NCI-H2029 treated with DMSO at 0.1 percent for 48 hours (cell line): ENCODE results near the gene CAMTA1.

ENCODE experiments used
- DNase-seq: peaks from one replicate; lab custom pipeline; 2025; lab: John Stamatoyannopoulos, UW

Gene CAMTA1

GRCh38 chr1:7616076-7616832 lies 831.0 kb downstream of the CAMTA1 start:
- DNase-seq: no peak

DNA sequence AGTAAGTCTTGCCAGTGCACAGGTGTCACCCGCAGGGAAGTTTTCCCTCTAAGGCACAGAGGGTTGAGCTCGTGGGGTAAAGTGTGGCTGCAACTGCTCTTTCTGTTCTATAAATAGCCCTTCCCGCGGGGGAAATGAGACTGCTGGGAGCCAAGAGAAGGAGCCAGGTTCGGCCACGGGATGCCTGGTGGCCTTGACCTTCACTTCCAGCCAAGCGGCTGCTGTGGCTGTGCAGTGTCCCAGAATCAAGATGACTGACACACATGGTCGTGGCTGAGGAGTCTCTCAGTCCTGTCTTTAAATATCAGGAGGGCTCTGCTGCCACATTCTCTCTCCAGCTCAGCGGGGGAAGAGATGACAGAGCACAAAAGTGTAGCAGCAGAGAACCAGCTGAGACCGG lies 831.7 kb downstream of the CAMTA1 start:
- no peak for DNase-seq

DNA sequence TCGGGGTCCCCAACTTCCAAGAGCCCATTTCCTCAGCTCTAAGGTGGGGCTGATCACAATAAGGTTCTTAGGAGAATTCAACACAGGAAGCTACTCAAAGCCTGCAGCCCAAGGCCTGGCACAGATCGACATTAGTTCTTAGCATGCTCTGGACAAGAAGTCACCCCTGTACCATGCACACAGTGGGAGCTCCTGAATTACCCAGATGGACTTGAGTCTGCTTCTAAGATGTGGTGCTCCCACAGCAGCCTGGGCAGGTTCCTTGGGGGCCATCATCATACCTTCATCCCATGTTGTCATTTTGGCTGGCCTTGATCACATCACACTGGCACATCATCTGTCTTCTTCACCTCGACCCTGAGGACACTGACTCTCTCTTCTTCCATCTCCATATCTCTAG lies 832.6 kb downstream of the CAMTA1 start:
- DNase-seq: no peak

GRCh38 chr1:7620196-7620595 lies 834.9 kb downstream of the CAMTA1 start:
- DNase-seq: no peak

DNA sequence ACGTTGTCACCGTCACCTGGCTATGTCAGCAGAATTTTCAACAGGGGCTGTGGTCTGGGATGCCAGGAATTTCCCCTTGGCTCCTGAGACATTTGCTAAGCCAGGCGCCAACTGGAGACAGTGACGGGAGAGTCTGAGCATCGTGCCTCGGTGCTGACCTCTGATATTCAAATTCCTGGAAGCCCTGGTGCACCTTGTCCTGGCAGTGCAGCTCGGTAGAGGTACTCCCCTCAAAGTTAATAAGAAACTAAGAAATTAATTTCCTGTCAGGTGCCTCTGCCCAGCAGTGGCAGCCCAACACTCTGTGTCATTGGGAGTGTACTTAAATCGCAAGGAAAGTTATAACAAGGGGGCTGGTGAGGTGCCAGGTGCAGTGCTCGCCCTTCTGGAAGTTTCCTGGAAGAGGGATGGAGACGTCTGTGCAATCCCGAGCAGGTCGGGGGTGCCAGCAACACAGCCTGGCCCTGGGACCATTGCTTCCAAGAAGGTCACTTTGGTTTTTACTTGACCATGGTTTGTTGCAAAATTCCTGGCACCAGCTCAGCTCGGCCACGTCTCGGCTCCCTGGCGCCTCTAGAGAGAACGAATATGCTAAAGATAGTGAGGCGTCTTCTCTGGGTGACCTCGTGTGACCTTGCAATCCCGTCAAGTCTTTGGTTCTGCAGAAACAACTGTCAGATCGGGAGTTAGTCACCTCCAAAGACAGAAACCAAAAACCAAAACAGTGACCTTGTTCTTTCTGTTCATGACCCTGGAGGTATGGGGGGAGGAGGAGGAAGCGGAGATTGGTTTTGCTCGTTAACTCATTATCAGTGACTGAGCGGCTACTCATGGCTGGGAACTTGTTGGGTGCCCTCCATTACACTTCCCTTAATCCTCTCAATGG lies 836.3 kb downstream of the CAMTA1 start:
- DNase-seq: no peak

DNA sequence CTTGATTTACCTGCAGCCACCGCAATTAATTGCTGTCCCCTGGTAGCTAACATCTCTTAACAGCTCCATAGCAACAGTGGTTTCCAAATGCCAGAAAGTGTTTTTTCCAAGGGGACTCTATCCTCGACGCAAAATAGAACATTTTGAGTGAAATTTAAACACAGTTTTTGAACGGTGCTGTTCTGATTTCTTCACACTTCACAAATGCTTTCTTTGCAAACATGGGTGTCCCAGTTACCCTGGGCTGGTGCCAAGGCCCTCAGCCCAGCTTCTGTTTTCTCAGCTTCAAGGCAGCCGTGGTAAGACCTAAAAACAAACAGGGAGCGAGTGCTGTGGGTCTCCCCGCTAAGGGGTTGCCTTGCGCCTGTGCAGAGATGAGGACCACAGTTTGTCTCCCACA lies 838.6 kb downstream of the CAMTA1 start:
- no peak for DNase-seq

- no peak for DNase-seq
Observed at GRCh38 chr1:7624791-7625355, 839.6 kb downstream of the CAMTA1 start.

DNA sequence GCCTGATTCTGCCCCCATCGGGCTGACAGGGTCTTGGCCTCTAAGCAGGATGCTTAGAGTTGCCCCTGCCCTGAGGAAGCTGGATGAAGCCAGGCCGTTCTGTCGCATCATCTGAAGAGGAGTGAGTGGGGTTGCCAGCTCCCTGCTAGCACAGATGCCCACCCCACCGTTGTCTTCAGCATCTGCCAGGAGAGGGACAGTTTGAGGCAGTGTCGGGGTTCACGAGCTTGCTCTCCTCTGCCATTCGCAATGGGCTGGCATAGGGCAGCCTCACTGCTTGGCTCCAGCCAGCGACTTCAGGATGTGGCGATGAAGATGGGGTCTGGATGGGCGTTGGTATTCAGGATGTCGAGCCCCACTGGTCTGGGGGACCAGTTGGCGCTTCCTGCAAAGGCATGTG lies 840.1 kb downstream of the CAMTA1 start:
- no peak for DNase-seq

- DNase-seq: no peak
Observed at GRCh38 chr1:7628273-7628672, 843.0 kb downstream of the CAMTA1 start.

DNA sequence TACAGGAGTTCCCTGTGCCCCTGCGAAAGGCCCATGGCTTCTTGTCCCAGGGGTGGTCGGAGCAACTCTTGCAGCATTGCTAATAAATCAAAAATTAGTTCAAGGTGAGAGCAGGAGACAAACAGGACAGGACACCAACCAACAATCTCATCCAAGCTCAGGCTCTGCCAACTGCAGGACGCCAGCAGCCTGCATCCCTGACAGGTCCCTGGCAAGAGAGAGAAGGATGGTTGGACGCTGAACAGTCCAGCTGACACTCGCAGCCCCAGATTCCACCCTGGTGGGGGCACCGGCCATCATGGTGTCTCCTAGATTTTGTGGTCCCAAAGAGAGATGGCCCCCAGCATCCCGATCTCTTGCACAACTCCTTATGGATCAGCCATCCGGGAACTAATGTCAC lies 843.8 kb downstream of the CAMTA1 start:
- DNase-seq: no peak

DNA sequence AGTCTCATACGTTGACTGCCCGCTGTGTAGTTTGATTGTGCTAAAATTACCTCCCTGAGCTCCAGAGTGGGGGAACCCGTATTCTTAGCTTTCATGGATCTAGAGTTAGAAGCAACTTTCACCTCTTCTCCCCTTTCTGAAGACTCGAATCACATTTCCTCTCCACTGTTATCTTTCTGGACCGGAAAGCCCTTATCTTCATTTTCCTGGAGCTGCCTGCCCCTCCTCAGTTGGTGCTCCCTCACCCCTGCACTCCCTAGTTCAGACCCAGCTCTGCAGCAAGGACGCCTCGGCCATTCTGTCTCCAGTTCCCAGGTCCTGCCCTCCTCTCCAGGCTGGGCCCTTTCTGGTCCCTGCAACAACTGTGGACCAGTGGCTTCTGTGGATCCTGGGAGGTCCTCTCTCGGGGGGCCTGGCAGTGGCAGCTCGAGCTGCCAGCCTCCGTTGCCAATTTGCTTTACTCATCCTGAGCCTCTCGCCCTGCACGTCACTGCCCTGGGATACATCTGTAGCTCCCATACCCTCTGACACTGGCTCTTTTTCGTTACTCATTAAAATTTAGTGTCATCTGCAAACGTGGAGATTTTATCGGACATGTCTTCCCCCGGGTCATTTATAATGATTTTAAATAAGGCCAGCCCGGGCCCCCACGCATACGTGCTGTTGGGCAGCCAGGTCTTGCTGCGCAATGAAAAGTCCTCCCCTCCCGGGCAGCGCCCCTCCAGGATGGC lies 844.4 kb downstream of the CAMTA1 start:
- DNase-seq: no peak

DNA sequence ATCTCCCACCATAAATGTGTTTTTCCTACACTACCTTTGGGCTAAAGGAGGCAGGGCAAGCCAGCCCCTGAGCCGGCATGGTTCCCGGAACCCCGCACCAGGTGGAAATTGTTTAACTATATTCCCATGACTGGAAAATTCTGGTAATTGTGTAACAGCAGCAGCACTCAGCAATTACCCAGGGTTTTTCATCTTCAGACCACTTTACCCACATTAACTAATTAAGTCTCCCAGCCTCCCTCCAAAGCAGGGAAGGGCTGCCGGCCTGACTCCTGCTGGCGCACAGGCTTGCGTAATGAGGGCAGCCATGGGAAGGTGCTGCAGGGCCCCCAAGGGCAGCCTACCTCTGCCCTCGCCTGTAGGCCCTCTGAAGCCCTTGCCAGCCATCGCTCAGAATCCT lies 845.1 kb downstream of the CAMTA1 start:
- DNase-seq: no peak

GRCh38 chr1:7632176-7632575 lies 846.9 kb downstream of the CAMTA1 start:
- no peak for DNase-seq

GRCh38 chr1:7632681-7633080 lies 847.4 kb downstream of the CAMTA1 start:
- no peak for DNase-seq

DNA sequence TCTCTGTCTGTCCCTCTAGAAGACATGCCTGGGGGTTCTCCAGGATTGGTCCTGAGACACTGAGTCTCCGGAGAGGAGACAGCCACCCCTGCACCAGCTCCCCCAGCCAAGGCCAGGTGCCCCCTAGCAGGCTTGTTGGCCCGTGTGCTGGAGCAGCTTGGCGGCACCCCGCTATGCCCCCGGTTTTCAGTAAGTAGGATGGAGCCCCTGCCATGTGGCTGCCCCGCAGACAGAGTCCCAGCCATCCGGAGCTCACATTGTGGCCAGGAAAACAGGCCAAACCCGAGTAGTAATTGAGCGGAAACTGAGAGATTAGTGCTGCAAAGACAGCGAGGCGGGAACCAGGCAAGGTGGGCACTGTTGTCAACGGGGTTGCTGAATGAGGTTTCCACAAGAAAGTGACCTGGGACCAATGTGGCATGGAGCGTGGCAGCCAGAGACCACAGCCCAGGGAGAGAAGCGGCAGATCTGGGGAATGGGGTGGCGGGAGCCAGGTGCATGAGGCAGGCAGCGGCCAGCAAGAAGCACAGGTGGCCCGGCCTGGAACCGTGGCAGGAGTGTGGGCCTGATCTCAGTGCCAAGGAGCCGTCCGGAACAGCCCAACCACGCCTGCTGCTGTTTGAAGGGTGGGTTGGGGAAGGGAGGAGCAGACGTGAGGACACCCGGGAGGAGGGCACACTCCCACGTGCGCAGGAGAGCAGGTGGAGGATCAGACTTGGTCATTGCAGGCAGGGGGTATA lies 848.4 kb downstream of the CAMTA1 start:
- no peak for DNase-seq

- no peak for DNase-seq
Observed at GRCh38 chr1:7634546-7635240, 849.4 kb downstream of the CAMTA1 start.

- no peak for DNase-seq
Observed at GRCh38 chr1:7636795-7637526, 851.7 kb downstream of the CAMTA1 start.

DNA sequence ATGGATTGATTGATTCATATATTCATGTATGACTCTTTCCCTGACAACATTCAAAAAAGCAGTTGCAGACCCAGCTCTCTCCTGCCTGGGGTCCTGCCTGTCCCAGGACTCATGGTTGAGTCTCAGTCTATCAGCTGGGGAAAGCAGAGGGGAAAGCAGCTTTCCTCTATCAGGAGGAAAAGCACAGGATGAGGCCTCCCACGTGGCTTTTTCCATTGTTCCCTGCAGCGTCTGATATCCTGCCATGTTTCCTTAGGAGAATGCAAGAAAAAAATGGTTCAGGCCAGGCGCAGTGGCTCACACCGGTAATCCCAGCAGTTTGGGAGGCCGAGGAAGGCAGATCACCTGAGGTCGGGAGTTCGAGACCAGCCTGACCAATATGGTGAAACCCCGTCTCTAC lies 852.8 kb downstream of the CAMTA1 start:
- DNase-seq: no peak

DNA sequence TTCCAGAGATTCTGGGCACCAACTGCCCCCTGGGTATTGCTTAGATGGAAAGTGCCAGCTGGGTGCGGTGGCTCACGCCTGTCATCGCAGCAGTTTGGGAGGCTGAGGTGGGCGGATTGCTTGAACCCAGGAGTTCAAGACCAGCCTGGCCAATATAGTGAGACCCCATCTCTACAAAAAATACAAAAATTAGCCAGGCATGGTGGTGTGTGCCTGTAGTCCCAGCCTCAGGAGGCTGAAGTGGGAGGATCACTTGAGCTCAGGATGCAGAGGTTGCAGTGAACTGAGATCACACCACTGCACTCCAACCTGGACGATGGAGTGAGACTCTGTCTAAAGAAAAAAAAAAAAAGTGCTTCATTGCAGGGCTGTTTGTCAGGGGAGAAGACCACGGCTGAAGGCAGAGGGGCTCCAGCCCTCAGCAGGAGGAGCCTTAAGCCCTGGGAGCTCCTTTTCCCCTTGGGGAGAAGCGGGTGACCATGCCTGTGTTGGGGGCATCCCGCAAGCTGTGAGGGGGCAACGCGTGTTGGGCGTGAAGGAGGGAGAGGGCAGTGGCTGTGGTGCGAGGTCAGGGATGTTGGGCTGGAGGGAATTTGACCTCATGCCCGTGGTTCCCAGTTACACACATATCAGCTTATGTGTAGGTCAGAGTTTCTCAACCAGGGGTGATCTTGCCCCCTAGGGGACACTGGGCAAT lies 854.3 kb downstream of the CAMTA1 start:
- no peak for DNase-seq

GRCh38 chr1:7640350-7640749 lies 855.1 kb downstream of the CAMTA1 start:
- no peak for DNase-seq
